Type B pancreatic cell (in vitro differentiated cells): ENCODE results near the gene SPATA13. TPM values are rescaled to one million over a fixed set of nuclear protein-coding genes. Genes with fewer than 3 reads are reported as not detected.

Experiments used
- DNase-seq: peaks from one replicate; pipeline ENCODE4 v3.0.0; 2021; ENCODE audit warnings: mixed read lengths; ENCODE audit not compliant: unreplicated experiment; ENCODE audit errors: extremely low spot score
- H3K27ac Mint-ChIP-seq: 2 replicates; pipeline ENCODE4 v1.8.0; 2021; ENCODE audit warnings: mild to moderate bottlenecking, mixed read lengths
- H3K27me3 Mint-ChIP-seq: 2 replicates; pipeline ENCODE4 v1.8.0; 2021; ENCODE audit warnings: mixed read lengths
- H3K36me3 Mint-ChIP-seq: 2 replicates; pipeline ENCODE4 v1.8.0; 2021; ENCODE audit warnings: mixed read lengths
- H3K4me1 Mint-ChIP-seq: one replicate; pipeline ENCODE4 v1.8.0; 2021; ENCODE audit warnings: mixed read lengths; ENCODE audit not compliant: unreplicated experiment
- H3K4me3 Mint-ChIP-seq: 2 replicates; pipeline ENCODE4 v1.8.0; 2021; ENCODE audit warnings: mild to moderate bottlenecking, mixed read lengths
- H3K9me3 Mint-ChIP-seq: 2 replicates; pipeline ENCODE4 v1.8.0; 2021; ENCODE audit warnings: mixed read lengths
- total RNA-seq: library from RNA; stranded (reverse); gene quantifications from 2 replicates; pipeline ENCODE4 v1.2.1, GENCODE V29; 2021; ENCODE audit warnings: low replicate concordance
- TF ChIP-seq, protein P1 (sequence below): fragments of 200-600 bp; sonication (generic); conservative IDR thresholded peaks from 2 replicates; pipeline ENCODE4 v1.5.0; 2021; ENCODE audit warnings: antibody characterized with exemption, mild to moderate bottlenecking

The SPATA13 gene
- total RNA-seq, 1 donor from 2014 or later: 22.0 TPM

DNA sequence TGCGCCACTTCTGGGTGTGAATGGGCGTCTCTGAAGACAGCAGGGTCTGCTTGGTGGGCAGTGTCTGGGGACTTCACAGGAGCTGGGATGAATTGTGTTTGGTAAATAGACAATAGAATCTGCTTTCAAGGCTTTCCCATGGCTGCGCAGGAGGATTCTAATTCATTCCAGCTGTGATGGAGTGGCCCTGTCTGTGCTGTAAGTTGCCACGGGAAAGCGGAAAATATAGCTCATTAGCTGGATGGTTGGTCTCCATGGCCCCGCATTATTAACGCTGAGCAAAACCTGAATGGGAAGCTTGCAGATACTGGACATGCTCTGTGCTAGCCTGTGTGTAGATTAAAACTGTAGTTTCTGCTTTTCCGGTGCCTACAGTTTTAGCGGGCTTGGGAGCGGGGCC, 133.2 kb downstream of the SPATA13 start:
- no peak for DNase-seq
- no peaks in the 10 kb centered on the region for H3K9me3 Mint-ChIP-seq
- peak overlapping the region; percentile 36 for H3K27ac Mint-ChIP-seq
- peak overlapping the region; percentile 50 for H3K4me3 Mint-ChIP-seq
- H3K27me3 Mint-ChIP-seq: peaks cover 2% of the 10 kb centered on the region
- peaks cover 7% of the 10 kb centered on the region for H3K4me1 Mint-ChIP-seq
- H3K36me3 Mint-ChIP-seq: peaks cover 29% of the 10 kb centered on the region
- TF ChIP-seq, protein P1, sequence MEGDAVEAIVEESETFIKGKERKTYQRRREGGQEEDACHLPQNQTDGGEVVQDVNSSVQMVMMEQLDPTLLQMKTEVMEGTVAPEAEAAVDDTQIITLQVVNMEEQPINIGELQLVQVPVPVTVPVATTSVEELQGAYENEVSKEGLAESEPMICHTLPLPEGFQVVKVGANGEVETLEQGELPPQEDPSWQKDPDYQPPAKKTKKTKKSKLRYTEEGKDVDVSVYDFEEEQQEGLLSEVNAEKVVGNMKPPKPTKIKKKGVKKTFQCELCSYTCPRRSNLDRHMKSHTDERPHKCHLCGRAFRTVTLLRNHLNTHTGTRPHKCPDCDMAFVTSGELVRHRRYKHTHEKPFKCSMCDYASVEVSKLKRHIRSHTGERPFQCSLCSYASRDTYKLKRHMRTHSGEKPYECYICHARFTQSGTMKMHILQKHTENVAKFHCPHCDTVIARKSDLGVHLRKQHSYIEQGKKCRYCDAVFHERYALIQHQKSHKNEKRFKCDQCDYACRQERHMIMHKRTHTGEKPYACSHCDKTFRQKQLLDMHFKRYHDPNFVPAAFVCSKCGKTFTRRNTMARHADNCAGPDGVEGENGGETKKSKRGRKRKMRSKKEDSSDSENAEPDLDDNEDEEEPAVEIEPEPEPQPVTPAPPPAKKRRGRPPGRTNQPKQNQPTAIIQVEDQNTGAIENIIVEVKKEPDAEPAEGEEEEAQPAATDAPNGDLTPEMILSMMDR: no peak

DNA sequence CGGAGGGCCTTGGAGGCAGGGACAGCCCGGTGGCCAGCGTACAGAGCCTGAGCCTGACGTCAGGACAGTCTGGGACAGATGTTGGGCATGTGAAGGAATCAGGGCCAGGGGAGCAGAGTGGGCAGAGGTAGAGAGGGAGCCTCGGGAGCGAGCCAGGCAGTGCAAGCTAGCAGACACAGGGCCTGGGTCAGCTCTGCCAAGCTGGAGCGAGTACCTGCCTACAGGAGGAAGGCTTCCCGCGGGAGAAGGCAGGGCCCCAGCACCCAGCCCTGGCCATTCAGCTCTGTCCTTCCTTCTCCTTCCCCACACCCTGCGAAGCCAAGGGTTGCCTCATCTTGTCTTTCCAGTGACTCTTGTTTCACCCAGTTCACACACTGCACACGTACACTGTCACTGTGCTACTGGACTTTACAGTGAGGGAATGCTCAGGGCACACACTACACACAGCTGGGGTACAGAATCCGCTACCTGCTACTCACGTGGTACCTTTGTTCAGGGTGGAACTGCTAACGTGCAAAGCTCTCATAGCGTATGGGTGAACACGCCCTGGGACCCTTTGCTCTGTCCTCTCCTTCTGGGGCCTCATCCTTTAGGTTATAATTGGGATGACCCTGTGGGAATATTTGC, 139.1 kb downstream of the SPATA13 start:
- DNase-seq: no peak
- Mint-ChIP-seq H3K9me3 (no peaks in the 10 kb centered on the region), H3K27ac (peak overlapping the region; percentile 29), H3K36me3 (peaks cover 22% of the 10 kb centered on the region), H3K4me1 (no peaks in the 10 kb centered on the region), H3K4me3 (no peak overlapping the region), H3K27me3 (no peaks in the 10 kb centered on the region)
- TF ChIP-seq, protein P1: no peak

DNA sequence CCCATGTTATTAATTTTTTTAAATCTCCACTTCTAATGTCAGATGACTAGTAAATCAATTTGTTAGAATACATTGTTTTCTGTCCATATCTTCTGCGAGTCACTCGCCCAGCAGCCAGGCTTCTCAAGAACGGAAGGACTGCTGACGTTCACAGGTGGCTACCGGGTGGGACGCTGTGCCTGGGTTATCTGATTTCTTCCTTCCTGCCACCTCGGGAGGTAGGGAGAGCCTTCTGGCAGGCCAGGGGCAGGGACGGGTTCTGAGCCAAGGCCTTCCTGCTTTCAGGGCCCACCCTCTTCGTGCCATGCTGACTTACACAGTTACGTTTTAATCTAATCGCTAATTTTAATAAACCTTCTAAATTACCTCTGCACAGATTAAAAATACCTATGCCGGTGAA, 140.9 kb downstream of the SPATA13 start:
- DNase-seq: no peak
- Mint-ChIP-seq H3K36me3 (peaks cover 22% of the 10 kb centered on the region), H3K4me3 (no peak overlapping the region), H3K27me3 (no peaks in the 10 kb centered on the region), H3K4me1 (peaks cover 5% of the 10 kb centered on the region), H3K27ac (no peak overlapping the region), H3K9me3 (no peaks in the 10 kb centered on the region)
- TF ChIP-seq, protein P1: no peak

DNA sequence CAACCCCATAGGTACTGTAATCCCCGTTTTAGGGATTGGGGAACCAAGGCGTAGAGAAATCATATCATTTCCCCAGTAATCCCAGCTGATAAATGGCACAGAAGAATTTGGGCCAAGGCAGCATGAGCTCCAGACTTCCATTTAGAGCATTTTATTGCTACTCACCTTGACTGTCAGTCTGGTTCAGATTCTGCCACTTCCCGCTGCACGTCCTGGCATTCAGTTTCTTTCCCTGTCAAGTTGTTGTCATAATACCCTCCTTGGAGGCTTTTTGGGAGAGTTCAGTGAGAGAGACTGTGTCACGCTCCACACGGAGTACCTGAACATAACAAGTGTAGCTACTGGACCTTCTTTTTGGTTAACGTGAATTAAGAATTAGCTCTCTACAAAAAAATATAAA, 141.4 kb downstream of the SPATA13 start:
- Mint-ChIP-seq H3K27me3 (no peaks in the 10 kb centered on the region), H3K9me3 (no peaks in the 10 kb centered on the region), H3K4me1 (peaks cover 5% of the 10 kb centered on the region), H3K4me3 (no peak overlapping the region), H3K27ac (no peak overlapping the region), H3K36me3 (peaks cover 22% of the 10 kb centered on the region)
- TF ChIP-seq, protein P1: no peak
- DNase-seq: no peak

DNA sequence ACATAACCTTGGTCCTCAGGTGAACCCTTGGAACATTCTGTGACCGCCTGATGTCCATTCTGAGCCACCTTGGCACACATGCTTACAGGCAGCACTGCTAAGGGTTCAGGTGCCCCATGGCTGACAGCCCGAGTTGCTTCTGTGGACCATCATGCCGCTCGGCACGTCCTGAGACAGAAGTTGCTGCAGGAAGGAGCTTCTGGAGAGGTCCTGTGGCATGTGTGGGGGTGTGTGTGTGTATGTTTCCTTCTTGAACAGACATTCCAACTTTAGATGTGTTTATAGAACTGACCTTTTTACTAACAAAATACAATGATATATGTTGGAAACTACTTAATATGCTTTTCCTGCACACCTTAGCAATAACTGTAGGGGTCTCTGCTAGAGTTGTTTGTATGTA, 144.1 kb downstream of the SPATA13 start:
- no peak for DNase-seq
- H3K9me3 Mint-ChIP-seq: no peaks in the 10 kb centered on the region
- no peaks in the 10 kb centered on the region for H3K27me3 Mint-ChIP-seq
- TF ChIP-seq, protein P1: no peak
- peaks cover 18% of the 10 kb centered on the region for H3K36me3 Mint-ChIP-seq
- H3K4me3 Mint-ChIP-seq: no peak overlapping the region
- H3K4me1 Mint-ChIP-seq: peaks cover 9% of the 10 kb centered on the region
- H3K27ac Mint-ChIP-seq: no peak overlapping the region
